Liver (tissue), 3 donors: ENCODE results near the gene MED14.

ENCODE experiments used
- CTCF ChIP-seq: fragments of 150-350 bp; IDR thresholded peaks from 2 replicates; pipeline ENCODE4 v1.5.1; 2017; ENCODE audit warnings: improper control_type of control experiment, low read depth, low read length; ENCODE audit not compliant: missing input control
- EGR1 ChIP-seq, 2 donors: IDR thresholded peaks; 2 replicates each; pipeline ENCODE4 v1.6.1; 2016 to 2018; ENCODE audit warnings: antibody characterized with exemption in 2 of 2, low read depth in 2 of 2
- FOXA1 ChIP-seq: IDR thresholded peaks from 2 replicates; pipeline ENCODE4 v1.6.1; 2016; ENCODE audit warnings: antibody characterized with exemption
- MAX ChIP-seq: IDR thresholded peaks from 2 replicates; pipeline ENCODE4 v1.6.1; 2016; ENCODE audit warnings: antibody characterized with exemption
- REST ChIP-seq: IDR thresholded peaks from 2 replicates; pipeline ENCODE4 v1.6.1; 2016; ENCODE audit warnings: antibody characterized with exemption, mild to moderate bottlenecking
- SP1 ChIP-seq: IDR thresholded peaks from 2 replicates; pipeline ENCODE4 v1.6.1; 2018; ENCODE audit warnings: antibody characterized with exemption, mild to moderate bottlenecking
- TAF1 ChIP-seq: conservative IDR thresholded peaks from 2 replicates; pipeline ENCODE4 v1.6.1; 2016; ENCODE audit warnings: antibody characterized with exemption, mild to moderate bottlenecking
- YY1 ChIP-seq: IDR thresholded peaks from 2 replicates; pipeline ENCODE4 v1.6.1; 2016; ENCODE audit warnings: antibody characterized with exemption, mild to moderate bottlenecking
- ZBTB33 ChIP-seq: IDR thresholded peaks from 2 replicates; pipeline ENCODE4 v1.6.1; 2016; ENCODE audit warnings: antibody characterized with exemption
- donor health status: healthy.
- donor health status: healthy.

- TF ChIP-seq CTCF, result no peak
- no peak for TF ChIP-seq TAF1
- no peak for TF ChIP-seq YY1
- TF ChIP-seq MAX, result no peak
- no peak for TF ChIP-seq EGR1 (IDR thresholded peaks at IDR 0.05; ENCODE audit: low read depth in 2 of 2)
- TF ChIP-seq ZBTB33, result no peak
- TF ChIP-seq FOXA1, result no peak
- TF ChIP-seq REST, result no peak
- TF ChIP-seq SP1, result no peak
These were observed 40.5 kb downstream of the MED14 start for GRCh38 chrX:40694802-40695201.
